Brain microvascular endothelial cell (primary cell): ENCODE data around the gene LTBP3.

Experiments
- DNase-seq: peaks from one replicate; pipeline ENCODE4 v3.0.0-alpha.2; 2020
- H3K27ac ChIP-seq: fragments of 250-450 bp; sonication (Bioruptor Pico); 2 replicates; pipeline ENCODE4 v1.5.1; 2020; ENCODE audit warnings: mild to moderate bottlenecking, moderate library complexity
- H3K27me3 ChIP-seq: fragments of 250-450 bp; sonication (Bioruptor Pico); replicated peaks from 2 replicates; pipeline ENCODE4 v1.5.1; 2020; ENCODE audit warnings: mild to moderate bottlenecking
- H3K36me3 ChIP-seq: fragments of 250-450 bp; sonication (Bioruptor Pico); replicated peaks from 2 replicates; pipeline ENCODE4 v1.5.1; 2020; ENCODE audit warnings: mild to moderate bottlenecking
- H3K4me3 ChIP-seq: 2 replicates; pipeline ENCODE4 v1.5.1; 2011; ENCODE audit warnings: low read depth, mild to moderate bottlenecking, control low read depth, low read length, moderate library complexity
- CTCF ChIP-seq: IDR thresholded peaks from 2 replicates; pipeline ENCODE4 v1.5.1; 2011; ENCODE audit warnings: low read depth, mild to moderate bottlenecking, moderate library complexity, low read length, control low read depth, inconsistent platforms; ENCODE audit errors: missing control alignments
- in situ Hi-C: cut with HindIII; loops from 2 replicates; pipeline ENCODE4 v1.10.0; 2017; ENCODE audit warnings: low sequenced_read_pairs, low pct_ligation_motif_present

Gene LTBP3

DNA sequence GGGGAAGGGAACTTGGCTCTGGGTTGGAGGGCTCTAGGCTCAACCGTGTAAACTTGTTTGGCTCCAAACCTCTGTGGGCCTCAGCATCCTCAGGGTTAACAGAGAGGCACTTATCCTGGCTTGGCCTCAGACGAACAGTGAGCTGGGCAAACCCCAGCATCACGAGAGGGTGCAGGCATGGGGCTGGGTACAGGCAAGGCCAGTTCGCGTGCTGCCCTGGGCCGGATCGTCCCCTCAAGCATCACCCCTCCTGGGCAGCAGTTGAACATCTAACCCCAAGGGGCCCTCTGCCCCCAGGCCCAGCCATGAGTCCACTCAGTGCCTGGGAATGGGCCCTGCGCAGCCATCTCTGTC is 19.6 kb upstream of the LTBP3 start:
- in situ Hi-C loops, result no loop called here
- no peak for DNase-seq
- H3K4me3 ChIP-seq, result peak overlapping the region; percentile 5

GRCh38 chr11:65576867-65577755 is 19.0 kb upstream of the LTBP3 start:
- no peak for DNase-seq
- peak overlapping the region; percentile 58 for H3K4me3 ChIP-seq
- no peak for TF ChIP-seq CTCF

More for the DNA sequence above, 19.6 kb upstream of the LTBP3 start:
- no peak for TF ChIP-seq CTCF
- Histone ChIP-seq H3K27ac (no peak overlapping the region), H3K27me3 (no peaks in the 10 kb centered on the region), H3K36me3 (peaks cover 19% of the 10 kb centered on the region)

DNA sequence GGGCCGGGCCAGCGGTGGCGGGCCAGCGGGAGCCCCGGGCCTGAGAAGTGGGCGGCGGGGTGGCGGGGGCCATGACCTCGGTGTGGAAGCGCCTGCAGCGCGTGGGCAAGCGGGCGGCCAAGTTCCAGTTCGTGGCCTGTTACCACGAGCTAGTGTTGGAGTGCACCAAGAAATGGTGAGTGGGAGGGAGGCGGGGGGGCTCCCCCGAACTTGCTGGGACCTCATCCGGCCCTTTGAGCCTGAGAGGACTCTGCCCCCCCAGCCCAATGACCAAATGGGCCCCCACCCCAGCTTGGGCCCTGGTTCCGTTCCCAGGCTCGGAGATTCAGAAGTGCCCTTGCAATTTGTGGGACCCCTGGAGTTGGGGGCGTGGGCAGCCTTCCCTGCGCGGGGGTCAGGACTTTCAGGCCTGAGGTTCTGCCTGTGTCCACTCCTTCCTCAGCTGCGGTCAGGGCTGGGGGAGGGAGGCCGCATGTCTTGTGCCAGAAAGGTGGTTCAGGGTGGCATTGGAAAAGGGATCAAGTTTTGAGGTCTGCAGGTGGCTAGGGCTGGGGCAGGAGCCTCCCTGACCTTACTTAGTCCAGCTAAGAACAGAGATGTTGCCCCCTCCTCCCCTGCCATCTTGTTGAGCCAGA is 18.2 kb upstream of the LTBP3 start:
- peak overlapping the region; percentile 13 for H3K27ac ChIP-seq
- TF ChIP-seq CTCF, result no peak
- no peak for DNase-seq
- H3K4me3 ChIP-seq, result peak overlapping the region; percentile 58
- H3K36me3 ChIP-seq, result peaks cover 16% of the 10 kb centered on the region
- in situ Hi-C loops, result no loop called here
- no peaks in the 10 kb centered on the region for H3K27me3 ChIP-seq

More at GRCh38 chr11:65576867-65577755, 19.0 kb upstream of the LTBP3 start:
- H3K36me3 ChIP-seq, result peaks cover 19% of the 10 kb centered on the region
- in situ Hi-C loops, result no loop called here
- no peak overlapping the region for H3K27ac ChIP-seq
- no peaks in the 10 kb centered on the region for H3K27me3 ChIP-seq

- TF ChIP-seq CTCF, result no peak
- no peak for DNase-seq
- in situ Hi-C loops, result no loop called here
- peak within 1 kb of the TSS; percentile 58 for H3K4me3 ChIP-seq
- no peaks in the 10 kb centered on the region for H3K27me3 ChIP-seq
- H3K27ac ChIP-seq, result peak within 1 kb of the TSS; percentile 40
- H3K36me3 ChIP-seq, result peaks cover 14% of the 10 kb centered on the region
Observed at GRCh38 chr11:65575568-65576231, 17.5 kb upstream of the LTBP3 start, which contains the start of gene EHBP1L1. Gene EHBP1L1, plus strand, starts transcription at chr11:65576053. Its CDS starts 250 bp downstream, at chr11:65576303.

GRCh38 chr11:65574811-65575567 is 16.8 kb upstream of the LTBP3 start:
- peak overlapping the region; percentile 35 for H3K4me3 ChIP-seq
- no peak for DNase-seq
- in situ Hi-C loops, result no loop called here
- peak overlapping the region; percentile 40 for H3K27ac ChIP-seq
- no peak for TF ChIP-seq CTCF
- peaks cover 8% of the 10 kb centered on the region for H3K36me3 ChIP-seq
- no peaks in the 10 kb centered on the region for H3K27me3 ChIP-seq
